GM21447 (cell line): ENCODE data around the gene RPL7L1.

Source experiments
- ATAC-seq: cut with Tn5 transposase; IDR thresholded peaks from one replicate; pipeline ENCODE4 v1.9.1; 2021; ENCODE audit not compliant: unreplicated experiment

The RPL7L1 gene

GRCh38 chr6:42928986-42929820 lies 49.8 kb downstream of the RPL7L1 start, which contains the start of gene CNPY3:
Gene CNPY3, plus strand, starts transcription at chr6:42929480. Its CDS starts 91 bp downstream, at chr6:42929571.
- peak; percentile 67 for ATAC-seq

DNA sequence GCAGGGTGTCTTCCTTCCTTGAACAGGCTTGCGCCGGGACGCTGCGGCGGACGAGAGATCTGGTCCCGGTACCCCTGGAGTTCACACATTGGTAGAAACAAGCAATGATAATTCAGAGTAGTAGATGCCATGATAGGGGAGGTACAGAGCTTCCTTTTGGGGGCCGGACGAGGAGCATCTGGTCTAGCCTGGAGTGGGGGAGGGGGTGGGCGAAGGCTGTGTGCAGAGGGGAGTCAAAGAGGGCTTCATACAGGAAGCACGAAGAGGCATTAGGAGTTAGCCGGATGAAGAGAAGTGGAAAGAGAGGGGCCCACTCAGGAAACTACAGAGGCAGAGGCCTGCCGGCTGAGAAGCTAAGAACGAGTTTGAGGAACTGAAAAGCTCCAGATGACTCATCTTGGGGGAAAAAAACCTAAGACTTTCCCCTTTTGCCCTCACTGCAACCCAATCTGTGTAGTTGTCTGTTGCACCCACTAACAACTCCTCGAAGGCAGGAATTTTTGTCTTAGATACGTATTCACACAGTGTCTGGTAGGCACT lies 50.5 kb downstream of the RPL7L1 start:
- peak; percentile 51 for ATAC-seq

GRCh38 chr6:42932412-42932811 lies 53.0 kb downstream of the RPL7L1 start:
- no peak for ATAC-seq

- no peak for ATAC-seq
These were observed 53.8 kb downstream of the RPL7L1 start for GRCh38 chr6:42933205-42933604.

- no peak for ATAC-seq
These were observed 55.9 kb downstream of the RPL7L1 start for GRCh38 chr6:42935322-42935721.

GRCh38 chr6:42936398-42936797 lies 57.0 kb downstream of the RPL7L1 start:
- ATAC-seq = no peak

DNA sequence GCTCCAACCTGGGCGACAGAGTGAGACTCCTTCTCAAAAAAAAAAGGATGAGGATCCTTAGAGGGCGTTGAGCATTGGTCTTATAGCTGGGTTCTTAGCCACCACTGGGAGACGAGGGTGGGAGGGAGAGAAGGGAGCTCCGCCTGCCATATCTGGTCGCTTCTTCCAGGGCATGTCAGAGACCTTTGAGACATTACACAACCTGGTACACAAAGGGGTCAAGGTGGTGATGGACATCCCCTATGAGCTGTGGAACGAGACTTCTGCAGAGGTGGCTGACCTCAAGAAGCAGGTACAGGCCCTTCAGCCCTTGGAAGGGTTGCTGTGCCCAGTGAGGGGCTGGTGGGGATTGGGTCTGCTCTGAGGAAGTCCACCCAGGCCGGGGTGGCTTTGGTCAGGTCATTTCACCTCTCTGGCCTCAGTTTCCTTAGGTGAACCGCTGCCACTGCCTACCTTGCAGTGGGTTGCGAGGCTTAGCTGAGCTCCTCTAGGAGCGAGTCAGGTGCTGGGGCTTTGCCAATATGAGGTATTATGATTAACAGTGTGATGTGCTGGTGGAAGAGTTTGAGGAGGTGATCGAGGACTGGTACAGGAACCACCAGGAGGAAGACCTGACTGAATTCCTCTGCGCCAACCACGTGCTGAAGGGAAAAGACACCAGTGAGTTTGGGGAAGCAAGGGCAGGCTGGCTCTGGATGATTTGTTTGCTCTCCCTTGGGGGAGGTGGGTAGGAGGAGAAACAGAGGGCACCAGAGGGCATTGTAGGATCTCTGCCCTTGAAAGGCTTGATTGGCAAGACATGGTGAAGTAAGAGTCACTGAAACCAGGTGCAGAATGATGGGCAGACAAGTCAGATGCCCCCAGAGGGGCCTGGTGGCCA lies 58.4 kb downstream of the RPL7L1 start:
- no peak for ATAC-seq

- no peak for ATAC-seq
These were observed 59.0 kb downstream of the RPL7L1 start for GRCh38 chr6:42938428-42938796.

DNA sequence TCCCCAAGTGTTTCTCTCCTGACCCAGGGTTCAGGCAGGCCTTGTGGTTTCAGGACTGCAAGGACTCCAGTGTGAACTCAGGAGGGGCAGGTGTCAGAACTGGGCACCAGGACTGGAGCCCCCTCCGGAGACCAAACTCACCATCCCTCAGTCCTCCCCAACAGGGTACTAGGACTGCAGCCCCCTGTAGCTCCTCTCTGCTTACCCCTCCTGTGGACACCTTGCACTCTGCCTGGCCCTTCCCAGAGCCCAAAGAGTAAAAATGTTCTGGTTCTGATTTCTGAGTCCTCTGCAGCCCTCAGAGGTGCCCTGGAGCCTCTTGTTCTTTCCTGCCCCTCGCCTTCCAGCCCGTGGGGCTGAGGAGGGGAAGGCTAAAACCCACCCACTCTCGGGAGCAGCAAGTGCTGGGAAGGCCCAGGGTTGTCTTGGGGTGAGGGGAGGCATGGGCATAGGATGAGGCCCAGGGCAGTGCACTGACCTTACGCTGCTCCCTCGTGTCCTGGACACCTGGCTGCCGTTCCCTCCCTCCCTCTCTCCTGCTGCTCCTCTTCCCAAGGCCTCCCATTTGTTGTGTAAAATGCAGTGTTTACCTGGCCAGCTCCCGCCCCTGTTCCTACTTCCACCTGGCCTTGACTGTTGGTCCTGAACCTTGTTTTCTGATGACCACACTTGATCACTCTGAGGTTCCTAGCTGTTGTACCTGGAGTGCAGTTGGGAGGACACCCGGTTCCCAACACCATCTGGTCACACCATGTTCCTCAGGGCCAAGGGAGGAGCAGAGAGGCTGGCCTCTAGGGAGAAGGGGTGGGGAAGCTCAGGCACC lies 59.8 kb downstream of the RPL7L1 start:
- no peak for ATAC-seq
